ENCODE measurements around the gene NAV3.

DNA sequence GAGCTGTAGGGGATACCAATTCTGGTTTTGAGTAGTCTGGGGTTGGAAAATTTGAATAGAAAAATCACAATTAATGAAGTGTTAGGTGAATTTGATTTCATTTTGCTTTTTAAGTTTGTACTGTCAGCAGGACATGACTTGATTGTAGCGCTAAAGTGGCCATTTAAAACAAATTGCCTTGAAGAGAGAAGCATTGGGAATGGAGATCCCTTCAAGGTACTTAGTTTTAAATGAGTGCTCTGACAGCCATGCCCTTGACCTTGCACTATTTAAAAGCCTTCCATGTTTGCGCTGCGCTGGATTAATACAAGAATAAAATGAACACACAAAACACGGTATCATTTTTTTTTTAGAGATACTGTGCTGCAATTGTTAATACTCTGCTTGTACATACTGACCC is 345.9 kb downstream of the NAV3 start:
- TF ChIP-seq POLR2A (IDR thresholded peaks at IDR 0.05) = no peak
- TF ChIP-seq, protein P1, sequence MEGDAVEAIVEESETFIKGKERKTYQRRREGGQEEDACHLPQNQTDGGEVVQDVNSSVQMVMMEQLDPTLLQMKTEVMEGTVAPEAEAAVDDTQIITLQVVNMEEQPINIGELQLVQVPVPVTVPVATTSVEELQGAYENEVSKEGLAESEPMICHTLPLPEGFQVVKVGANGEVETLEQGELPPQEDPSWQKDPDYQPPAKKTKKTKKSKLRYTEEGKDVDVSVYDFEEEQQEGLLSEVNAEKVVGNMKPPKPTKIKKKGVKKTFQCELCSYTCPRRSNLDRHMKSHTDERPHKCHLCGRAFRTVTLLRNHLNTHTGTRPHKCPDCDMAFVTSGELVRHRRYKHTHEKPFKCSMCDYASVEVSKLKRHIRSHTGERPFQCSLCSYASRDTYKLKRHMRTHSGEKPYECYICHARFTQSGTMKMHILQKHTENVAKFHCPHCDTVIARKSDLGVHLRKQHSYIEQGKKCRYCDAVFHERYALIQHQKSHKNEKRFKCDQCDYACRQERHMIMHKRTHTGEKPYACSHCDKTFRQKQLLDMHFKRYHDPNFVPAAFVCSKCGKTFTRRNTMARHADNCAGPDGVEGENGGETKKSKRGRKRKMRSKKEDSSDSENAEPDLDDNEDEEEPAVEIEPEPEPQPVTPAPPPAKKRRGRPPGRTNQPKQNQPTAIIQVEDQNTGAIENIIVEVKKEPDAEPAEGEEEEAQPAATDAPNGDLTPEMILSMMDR (IDR thresholded peaks at IDR 0.05) = no peak
